ENCODE measurements around the gene PON3.

GRCh38 chr7:95317966-95318365 lies 78.2 kb downstream of the PON3 start:
- no peak for TF ChIP-seq CTCF (optimal IDR thresholded peaks at IDR 0.05 in 1 of 3, IDR thresholded peaks at IDR 0.05 in 1 of 3, conservative IDR thresholded peaks at IDR 0.05 in 1 of 3; ENCODE audit: extremely low read depth in 1 of 3, insufficient read depth in 2 of 3, low read length in 3 of 3)
- no peak for TF ChIP-seq EZH2 (IDR thresholded peaks at IDR 0.05; ENCODE audit: low read length)
